ENCODE measurements around the gene GEMIN2.
A peak's percentile ranks its signal among the peaks of the same experiment; 100 is the strongest.
"Not testable (repeated sequence)": the region's sequence is repeated elsewhere in the genome, so short reads cannot be mapped to it uniquely, and the experiment has no call there.

Gene GEMIN2

DNA sequence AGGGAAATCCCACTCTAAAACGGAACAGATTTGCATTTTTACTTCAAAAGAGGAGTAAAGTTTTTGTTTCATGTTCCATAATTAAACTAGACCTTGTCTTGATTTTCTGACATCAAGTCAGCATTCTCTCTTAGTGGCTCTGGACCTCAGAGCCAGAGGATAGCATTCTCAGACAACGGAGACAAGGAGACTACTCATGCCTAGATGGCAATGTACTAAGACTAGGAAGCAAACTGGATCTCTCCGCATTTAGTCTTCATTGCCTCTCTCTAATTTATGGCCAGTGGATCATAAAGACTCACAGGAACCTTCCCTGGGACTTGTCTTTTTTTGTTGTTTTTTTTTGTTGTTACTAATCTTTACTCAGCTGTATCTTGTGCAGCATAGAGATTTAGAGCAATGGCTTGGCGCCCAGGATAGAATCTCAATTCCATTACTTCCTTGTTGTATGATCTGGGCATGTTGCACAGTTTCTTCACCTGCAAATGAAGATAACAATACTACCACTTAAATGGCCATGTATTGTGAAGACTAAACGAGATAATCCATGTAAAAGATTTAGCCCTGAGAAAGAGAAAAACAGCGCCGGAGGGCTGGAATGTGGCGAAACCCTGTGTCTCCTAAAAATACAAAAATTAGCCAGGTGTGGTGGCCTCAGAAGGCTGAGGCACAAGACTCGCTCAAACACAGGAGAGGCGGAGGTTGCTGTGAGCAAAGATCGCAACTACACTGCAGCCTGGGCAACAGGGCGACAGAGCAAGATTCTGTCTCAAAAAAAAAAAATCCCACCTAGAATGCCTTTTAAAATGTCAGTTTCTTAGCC lies 4.0 kb upstream of the GEMIN2 start:
- DNase-seq (ENCODE audit: low read depth): no peak

DNA sequence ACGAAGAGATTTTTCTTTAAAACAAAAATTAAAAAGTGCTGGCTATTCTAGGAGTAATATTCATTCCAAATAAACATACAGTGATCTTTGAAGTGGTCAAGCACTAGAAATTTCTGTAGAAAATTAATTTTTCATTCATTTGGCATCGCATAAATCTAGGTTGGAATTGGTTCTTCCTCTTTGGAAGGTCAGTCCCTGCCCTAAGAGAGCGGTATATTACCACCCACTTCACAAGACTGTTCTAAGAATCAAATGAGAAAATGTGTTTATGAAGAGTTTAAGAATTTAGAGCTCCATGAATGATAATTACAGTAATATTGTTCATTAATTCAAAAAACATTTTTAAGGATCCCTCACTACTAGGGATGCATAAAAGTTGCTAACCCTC lies 444 bp upstream of the GEMIN2 start:
- no peak for DNase-seq (ENCODE audit: low read depth)

DNA sequence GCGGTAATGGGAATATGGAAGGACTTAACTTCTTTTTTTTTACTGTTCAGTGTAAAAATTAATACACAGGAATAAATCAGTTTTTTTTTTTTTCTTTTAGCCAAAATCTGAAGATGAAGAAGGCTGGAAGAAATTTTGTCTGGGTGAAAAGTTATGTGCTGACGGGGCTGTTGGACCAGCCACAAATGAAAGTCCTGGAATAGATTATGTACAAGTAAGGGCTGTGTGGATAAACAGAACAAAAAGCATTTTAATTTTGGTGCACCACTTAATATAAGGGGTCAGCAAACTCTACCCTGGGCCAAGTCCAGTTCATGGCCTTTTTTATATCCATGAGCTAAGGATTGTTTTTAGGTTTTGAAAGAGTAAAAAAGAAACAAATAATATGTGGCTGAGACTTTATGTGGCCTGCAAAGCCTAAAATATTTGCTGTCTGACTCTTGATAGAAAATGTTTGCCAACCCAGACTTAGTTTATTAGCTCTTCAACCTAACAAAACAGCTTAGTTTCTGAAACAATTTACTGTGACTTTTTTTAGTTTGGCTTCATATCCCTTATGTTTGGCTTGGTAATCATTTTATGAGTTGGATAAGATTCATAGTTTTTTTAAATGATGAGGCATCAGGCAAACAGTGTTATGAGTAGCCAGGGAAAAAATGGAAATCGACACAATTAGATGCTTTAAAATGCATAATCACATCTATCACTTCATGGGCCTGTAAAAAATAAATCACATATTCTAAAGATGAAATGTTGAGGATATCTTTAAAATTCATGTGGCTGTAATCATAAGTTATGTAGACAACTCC lies 8.4 kb downstream of the GEMIN2 start:
- DNase-seq (ENCODE audit: low read depth): no peak

DNA sequence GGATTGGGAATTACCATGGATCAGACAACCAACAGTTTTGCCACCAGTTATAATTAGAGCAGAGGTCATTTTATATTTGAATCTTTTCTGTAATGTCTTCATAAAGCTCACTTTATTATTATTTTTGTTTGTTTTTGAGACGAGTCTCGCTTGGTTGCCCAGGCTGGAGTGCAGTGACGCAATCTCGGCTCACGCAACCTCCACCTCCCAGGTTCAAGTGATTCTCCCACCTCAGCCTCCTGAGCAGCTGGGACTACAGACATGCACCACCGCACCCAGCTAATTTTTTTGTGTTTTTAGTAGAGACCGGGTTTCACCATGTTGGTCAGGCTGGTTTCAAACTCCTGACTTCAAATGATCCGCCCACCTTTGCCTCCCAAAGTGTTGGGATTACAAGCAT lies 23.7 kb downstream of the GEMIN2 start:
- not testable (repeated sequence) for DNase-seq (ENCODE audit: low read depth)

DNA sequence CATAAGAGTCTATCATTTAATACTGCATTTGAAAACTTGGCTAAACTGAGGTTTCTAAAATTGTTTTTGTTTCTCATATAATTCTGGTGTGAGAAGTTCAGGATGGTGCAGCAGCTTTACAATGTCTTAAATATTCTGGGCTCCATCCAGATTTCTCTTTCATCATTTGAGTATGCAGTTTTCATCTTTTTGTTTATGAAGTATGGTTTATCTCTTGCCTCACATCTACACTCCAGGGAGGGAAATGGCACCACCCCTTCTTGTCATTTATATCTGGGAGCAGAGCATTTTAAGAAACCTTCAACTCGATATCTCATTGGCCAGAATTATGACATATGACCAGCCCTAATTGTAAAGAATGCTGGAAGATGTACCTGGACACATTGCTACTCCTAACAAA lies 24.3 kb downstream of the GEMIN2 start:
- DNase-seq (ENCODE audit: low read depth): no peak

DNA sequence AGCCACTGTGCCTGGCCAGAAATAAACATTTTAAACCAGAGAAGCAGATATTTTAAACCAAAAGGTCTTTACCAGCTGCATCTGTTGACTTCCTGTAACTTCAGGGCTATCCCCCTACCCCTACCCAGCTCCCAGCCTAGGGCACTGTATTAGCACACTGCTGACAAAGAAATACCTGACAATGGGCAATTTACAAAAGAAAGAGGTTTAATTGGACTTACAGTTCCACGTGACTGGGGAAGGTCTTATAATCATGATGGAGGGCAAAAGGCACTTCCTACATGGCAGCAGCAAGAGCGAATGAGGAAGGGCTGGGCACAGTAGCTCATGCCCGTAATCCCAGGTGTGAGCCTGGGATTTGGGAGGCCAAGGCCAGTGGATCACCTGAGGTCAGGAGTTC lies 26.0 kb downstream of the GEMIN2 start:
- DNase-seq (ENCODE audit: low read depth): no peak

DNA sequence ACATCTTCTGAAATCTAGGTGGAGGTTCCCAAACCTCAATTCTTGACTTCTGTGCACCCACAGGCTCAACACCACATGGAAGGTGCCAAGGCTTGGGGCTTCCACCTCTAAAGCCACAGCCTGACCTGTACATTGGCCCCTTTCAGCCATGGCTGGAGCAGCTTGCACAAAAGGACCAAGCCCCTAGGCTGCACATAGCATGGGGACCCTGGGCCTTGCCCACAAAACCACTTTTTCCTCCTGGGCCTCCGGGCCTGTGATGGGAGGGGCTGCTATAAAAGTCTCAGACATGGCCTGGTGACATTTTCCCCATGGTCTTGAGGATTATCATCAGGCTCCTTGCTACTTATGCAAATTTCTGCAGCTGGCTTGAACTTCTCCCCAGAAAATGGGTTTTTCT lies 27.5 kb downstream of the GEMIN2 start:
- not testable (repeated sequence) for DNase-seq (ENCODE audit: low read depth)

DNA sequence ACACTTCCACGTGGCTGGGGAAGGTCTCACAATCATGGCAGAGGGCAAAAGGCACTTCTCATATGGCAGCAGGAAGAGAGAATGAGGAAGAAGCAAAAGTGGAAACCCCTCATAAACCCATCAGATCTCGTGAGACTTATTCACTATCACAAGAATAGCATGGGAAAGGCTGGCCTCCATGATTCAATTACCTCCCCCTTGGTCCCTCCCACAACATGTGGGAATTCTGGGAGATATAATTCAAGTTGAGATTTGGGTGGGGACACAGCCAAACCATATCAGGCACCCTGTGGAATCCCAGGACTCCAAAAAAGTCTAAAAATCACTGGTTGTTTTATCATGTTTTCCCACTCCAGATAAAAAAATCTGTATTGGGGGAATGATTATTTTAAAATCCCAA lies 29.1 kb downstream of the GEMIN2 start:
- DNase-seq (ENCODE audit: low read depth): not testable (repeated sequence)

DNA sequence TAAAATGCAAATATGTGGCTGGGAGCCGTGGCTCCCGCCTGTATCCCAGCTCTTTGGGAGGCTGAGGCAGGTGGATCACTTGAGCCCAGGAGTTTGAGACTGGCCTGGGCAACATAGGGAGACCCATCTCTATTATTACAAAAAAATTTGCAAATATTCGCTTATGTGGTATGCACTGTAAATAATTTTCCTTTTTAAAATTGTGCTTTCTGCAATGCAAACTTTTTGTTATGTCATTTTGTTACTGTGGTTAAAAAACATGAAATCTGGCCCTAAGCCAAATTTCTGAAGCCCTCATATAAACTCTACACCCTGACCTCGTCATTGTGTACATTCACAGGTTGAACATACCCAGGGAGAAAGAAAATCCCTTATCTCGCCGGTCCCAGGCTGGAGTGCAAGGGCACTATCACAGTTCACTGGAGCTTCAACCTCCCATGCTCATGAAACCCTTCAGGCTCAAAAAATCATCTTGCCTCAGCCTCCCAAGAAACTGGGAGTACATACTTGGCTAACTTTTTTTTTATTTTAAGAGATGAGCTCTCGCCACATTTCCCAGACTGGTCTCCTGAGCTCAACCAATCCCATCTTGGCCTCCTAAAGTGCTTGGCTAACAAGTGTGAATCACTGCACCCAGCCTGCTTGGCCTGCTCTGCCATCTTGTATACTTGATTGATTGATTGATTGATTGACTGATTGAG lies 31.3 kb downstream of the GEMIN2 start:
- no peak for DNase-seq (ENCODE audit: low read depth)

DNA sequence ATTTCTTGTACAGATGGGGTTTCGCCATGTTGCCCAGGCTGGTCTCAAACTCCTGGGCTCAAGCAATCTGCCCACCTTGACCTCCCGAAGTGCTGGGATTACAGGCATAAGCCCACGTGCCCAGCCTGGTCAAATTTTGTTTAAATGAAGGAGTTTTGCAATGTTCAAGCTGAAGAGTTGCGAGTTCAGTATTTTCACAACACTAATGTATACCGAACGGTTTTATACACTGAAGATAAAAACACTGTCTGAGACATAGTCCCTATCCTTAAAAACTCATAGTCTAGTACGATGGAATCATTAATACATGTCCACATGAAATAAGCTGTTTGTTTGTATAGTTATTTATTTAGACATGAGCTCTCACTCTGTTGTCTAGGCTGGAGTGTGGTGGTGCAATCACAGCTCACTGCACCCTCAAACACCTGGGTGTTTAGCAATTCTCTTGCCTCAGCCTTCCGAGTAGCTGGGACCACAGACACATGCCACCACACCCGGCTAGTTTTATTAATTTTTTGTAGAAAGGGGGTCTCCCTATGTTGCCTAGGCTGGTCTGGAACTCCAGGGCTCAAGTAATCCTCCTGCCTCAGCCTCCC lies 40.6 kb downstream of the GEMIN2 start:
- DNase-seq (ENCODE audit: low read depth): no peak

DNA sequence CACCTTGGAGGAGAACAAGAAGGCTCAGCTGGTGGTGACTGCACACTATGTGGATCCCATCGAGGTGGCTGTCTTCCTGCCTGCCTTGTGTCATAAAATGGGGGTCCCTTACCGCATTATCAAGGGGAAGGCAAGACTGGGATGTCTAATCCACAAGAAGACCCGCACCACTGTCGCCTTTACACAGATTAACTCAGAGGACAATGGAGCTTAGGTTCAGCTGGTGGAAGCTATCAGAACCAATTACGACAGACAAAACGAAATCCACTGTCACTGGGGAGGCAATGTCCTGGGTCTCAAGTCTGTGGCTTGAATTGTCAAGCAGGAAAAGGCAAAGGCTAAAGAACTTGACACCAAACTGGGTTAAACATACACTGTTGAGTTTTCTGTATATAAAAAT lies 43.4 kb downstream of the GEMIN2 start:
- no peak for DNase-seq (ENCODE audit: low read depth)

DNA sequence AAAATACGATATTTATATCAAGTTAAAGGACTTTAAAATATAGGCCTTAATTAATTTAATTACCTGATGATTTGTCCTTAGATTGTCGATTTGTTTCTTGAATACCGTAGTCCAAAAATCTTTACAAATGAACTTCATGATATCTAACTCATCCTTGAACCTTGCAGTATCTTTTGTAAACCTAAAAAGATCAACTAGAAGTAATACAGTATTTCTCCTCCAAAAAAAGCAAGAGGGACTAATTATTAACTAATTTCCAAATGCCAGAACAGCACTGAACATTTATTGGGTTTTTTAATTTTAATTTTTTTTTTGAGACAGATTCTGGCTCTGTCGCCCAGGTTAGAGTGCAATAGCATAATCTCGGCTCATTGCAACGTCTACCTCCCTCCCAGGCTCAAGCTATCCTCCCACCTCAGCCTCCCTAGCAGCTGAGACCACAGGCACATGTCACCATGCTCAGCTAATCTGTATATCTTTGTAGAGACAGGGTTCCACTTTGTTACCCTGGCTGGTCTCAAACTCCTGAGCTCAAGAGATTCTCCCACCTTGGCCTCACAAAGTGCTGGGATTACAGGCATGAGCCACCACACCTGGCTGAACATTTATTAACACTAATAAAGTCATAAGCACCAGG lies 44.2 kb downstream of the GEMIN2 start:
- no peak for DNase-seq (ENCODE audit: low read depth)

DNA sequence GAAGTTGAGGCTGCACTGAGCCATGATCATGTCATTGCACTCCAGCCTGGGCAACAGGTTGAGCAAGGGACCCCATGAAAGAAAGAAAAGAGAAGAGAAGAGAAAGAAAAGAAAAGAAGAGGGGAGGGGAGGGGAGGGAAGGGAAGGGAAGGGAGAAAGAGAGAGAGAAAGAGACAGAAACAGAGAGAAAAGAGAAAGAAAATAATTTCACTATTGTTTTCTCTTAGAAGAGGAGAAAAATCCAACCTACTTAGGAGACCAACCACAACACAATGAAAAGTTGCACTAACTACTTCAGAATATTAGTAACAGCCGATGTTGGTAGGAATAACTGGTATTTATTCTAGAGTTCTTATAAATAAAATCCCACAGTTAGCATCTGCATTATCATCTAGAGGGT lies 46.4 kb downstream of the GEMIN2 start:
- DNase-seq (ENCODE audit: low read depth): no peak

DNA sequence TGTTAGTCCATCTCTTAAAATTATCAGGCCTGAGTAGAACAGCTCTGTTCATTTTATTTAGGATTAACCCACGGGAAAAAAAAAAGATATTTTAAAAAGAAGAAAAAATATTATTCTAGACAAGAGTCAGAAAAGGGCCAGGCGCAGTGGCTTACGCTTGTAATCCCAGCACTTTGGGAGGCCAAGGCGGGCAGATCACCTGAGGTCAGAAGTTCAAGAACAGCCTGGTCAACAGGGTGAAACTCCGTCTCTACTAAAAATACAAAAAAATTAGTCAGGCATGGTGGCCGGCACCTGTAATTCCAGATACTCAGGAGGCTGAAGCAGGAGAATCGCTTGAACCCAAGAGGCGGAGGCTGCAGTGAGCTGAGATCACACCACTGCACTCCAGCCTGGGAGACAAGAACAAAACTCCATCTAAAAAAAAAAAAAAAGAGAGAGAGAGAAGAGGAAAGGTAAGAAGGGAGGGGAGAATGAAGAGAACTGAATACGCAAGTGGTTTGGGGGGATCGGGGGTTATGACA lies 53.7 kb downstream of the GEMIN2 start:
- DNase-seq (ENCODE audit: low read depth): not testable (repeated sequence)

DNA sequence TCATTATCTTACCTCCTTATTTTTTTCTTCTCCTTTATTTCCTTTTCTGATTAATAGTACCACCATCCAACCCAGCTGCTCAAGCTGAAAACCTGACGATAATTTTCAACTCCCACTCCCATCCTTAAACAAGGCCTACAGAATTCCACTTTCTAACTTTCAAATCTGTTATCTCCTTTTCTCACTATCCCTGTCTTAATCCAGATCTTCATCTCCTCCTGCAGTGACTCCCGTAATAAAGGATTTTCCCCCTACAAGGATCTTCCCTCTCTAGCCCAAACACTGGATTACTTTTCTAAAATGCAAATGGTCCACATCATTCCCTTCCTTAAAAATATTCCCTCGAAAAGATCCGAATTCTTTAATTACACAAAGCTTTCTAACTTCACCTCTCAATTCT lies 54.5 kb downstream of the GEMIN2 start:
- no peak for DNase-seq (ENCODE audit: low read depth)

DNA sequence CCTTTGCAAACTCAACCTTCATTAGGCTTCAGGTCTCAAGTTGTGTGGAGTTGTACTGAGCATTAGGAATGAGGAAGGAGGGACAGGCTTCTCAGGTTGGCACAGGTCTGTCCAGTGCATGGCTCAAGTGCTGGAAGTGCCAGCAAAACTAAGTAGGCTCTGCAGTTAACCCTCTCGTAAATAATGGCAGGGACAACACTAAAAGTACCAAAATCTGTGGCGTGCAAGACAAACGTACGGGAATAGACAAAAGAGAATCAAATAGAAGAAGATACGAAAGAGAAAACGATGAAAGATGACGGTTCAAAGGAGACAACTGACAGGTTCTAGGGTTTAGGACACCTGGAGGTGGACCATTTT lies 55.4 kb downstream of the GEMIN2 start:
- no peak for DNase-seq (ENCODE audit: low read depth)

DNA sequence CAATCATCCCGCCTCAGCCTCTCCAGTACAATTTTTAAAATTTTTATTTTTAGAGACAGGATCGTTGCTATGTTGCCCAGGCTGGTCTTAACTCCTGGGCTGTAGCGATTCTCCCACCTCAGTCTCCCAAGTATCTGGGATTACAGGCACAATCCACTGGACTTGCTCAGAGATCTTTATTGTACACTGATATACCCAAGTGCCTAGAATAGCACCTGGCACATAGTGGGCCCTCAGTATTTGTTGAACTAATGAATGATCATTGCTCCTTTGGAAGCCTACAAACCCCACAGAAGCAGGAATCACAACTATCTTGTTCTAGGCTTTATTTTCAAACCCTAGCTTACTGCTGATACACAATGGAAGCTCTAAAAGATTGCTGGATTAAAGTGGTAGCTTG lies 59.1 kb downstream of the GEMIN2 start:
- DNase-seq (ENCODE audit: low read depth): no peak

DNA sequence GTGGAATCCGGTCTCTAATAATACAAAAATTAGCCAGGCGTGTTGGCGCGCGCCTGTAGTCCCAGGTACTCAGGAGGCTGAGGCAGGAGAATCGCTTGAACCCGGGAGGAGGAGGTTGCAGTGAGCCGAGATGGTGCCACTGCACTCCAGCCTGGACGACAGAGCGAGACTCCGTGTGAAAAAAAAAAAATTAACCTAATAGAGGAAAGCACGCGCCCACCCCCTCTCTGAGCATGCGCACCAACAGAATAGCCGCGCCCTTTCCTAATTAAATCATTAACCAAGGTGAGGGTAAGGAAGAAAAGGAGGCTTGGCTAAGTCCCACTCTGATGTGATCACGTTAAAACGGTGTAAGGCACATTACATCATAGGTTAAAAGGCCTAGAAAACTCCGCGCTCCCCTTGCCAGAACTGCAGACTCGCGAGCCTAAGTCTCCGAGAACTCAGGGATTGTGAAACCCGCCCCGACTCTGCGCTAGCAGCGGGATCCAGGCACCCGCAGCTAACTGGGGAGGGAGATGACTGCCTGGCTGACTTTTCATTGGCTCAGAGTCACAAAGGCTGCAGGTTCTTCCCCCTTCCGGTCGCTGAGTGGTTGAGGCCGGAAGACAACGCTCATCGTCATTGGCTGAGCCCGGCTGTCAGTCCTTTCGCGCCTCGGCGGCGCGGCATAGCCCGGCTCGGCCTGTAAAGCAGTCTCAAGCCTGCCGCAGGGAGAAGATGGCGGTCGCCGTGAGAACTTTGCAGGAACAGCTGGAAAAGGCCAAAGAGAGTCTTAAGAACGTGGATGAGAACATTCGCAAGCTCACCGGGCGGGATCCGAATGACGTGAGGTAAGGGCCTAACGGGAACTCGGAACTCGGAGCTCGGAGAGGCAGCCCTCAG lies 60.7 kb downstream of the GEMIN2 start, which contains the start of gene PNN:
Gene PNN (plus strand): TSS at position 695 of the 885 bp plus-strand sequence. CDS start 26 bp downstream, at position 721.
- DNase-seq (ENCODE audit: low read depth): peak; percentile 99

DNA sequence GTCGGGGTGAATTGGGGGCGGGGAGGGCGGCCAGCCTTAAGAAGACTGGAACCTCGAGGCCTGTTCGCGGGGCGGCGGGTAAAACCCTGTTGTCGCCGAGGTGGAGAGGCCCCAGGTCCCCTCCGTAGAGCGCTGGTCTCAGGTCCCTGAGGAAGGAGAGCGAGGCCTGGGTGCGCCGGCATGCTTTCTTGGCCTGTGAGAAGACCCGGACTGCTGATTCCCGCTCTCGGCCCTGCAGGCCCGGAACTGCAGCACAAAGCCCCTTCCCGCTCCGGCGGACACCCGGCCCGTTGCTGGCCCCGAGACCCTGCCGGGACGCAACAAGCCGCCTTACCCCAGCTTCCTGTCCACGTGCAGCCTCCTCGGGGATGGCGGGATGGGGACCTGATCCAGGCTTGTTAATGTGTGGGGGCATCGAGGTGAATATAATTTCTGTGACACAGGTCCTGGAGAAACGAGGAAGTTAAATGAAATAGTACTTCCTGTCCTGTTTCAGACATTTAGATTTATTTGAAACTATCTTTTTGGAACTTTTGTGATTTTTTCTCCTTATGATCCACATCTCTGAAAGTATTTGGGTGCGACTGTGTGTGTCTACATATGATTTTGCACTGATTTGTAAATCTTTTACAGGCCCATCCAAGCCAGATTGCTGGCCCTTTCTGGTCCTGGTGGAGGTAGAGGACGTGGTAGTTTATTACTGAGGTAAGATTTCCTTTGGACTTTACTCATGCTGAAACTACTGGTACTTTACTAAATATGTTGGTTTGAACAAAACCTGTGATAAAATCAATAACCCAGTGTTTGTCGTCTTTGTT lies 61.5 kb downstream of the GEMIN2 start:
- DNase-seq (ENCODE audit: low read depth): no peak

Data from fibroblast of the conjunctiva (primary cell).